ENCODE data around the gene CELF2. TPM values are rescaled to one million over a fixed set of nuclear protein-coding genes. Genes with fewer than 3 reads are reported as not detected.

Gene CELF2
- total RNA-seq, 1 donor, result 21.9 TPM

- DNase-seq (ENCODE audit: low read depth), result no peak
- no peak overlapping the region for H3K4me3 ChIP-seq (ENCODE audit: low read depth, low read length)
- no peak for TF ChIP-seq CTCF (IDR thresholded peaks at IDR 0.05; ENCODE audit: insufficient read depth, low read length)
Measured at GRCh38 chr10:11192304-11193000, 174.8 kb downstream of the CELF2 start.

GRCh38 chr10:11193001-11193551, 175.4 kb downstream of the CELF2 start:
- no peak overlapping the region for H3K4me3 ChIP-seq (ENCODE audit: low read depth, low read length)
- DNase-seq (ENCODE audit: low read depth), result peak; percentile 13
- TF ChIP-seq CTCF (IDR thresholded peaks at IDR 0.05; ENCODE audit: insufficient read depth, low read length), result no peak

- TF ChIP-seq CTCF (IDR thresholded peaks at IDR 0.05; ENCODE audit: insufficient read depth, low read length), result no peak
- no peak for DNase-seq (ENCODE audit: low read depth)
- H3K4me3 ChIP-seq (ENCODE audit: low read depth, low read length), result no peak overlapping the region
Measured at GRCh38 chr10:11194859-11195586, 177.4 kb downstream of the CELF2 start.

GRCh38 chr10:11195623-11196022, 178.0 kb downstream of the CELF2 start:
- no peak for DNase-seq (ENCODE audit: low read depth)
- H3K4me3 ChIP-seq (ENCODE audit: low read depth, low read length), result no peak overlapping the region
- no peak for TF ChIP-seq CTCF (IDR thresholded peaks at IDR 0.05; ENCODE audit: insufficient read depth, low read length)

GRCh38 chr10:11197266-11197712, 179.6 kb downstream of the CELF2 start:
- H3K4me3 ChIP-seq (ENCODE audit: low read depth, low read length), result no peak overlapping the region
- TF ChIP-seq CTCF (IDR thresholded peaks at IDR 0.05; ENCODE audit: insufficient read depth, low read length), result no peak
- no peak for DNase-seq (ENCODE audit: low read depth)

GRCh38 chr10:11197878-11198277, 180.2 kb downstream of the CELF2 start:
- no peak overlapping the region for H3K4me3 ChIP-seq (ENCODE audit: low read depth, low read length)
- no peak for DNase-seq (ENCODE audit: low read depth)
- TF ChIP-seq CTCF (IDR thresholded peaks at IDR 0.05; ENCODE audit: insufficient read depth, low read length), result no peak

Data from fibroblast of the aortic adventitia (primary cell).